CMK (cell line): ENCODE measurements around the gene HSD17B13.

Experiments
- DNase-seq: peaks from one replicate; pipeline ENCODE4 v3.0.0-alpha.2; 2010; ENCODE audit warnings: low read depth

HSD17B13 gene

DNA sequence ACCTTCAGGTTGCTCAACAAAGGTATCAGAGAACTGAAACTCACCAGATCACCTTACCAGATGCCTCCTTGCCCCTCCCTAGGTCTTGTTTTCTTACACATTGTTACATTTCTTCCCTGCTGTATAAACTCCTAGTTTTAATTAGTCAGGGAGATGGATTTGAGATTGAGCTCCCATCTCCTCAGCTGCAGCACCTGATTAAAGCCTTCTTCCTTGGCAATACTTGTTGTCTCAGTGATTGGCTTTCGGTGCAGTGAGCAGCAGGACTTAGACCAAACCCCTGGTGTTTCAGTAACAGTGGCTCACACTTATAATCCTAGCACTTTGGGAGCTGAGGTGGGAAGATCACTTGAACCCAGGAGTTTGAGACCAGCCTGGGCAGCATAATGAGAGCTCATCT is 59.8 kb downstream of the HSD17B13 start:
- DNase-seq = no peak

DNA sequence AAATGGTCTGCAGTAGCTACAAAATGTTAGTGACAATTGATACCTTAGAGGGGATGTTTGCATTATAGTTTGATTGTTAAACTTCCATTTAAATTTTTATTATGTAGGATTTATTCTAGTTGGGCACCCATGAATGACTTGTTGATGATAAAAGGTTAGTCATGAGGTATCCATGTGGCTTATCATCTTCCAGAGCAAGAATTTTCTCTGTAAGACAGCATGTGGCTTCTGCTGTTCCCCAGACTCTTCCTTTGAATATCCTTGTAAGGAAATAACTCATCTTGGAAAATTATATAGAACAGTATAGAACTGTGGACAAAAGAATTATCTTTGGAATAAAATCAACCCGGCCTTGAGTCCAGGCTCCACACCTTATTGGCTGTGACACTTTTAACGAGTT is 62.2 kb downstream of the HSD17B13 start:
- no peak for DNase-seq

DNA sequence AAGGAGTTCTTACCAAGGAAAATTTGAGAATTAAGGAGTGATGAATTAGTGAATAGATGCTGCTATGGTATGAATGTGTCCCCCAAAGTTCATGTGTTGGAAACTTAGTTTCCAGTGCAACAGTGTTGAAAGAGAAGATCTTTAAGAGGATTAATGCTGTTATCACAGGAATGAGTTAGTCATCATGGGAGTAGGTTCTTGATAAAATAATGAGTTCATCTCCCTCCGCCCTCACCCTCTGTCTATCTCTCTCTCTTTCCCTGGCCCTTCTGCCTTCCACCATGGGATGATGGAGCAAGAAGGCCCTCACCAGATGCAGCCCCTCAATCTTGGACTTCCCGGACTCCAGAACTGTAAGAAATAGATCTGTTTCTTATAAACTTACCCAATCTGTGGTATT is 64.0 kb downstream of the HSD17B13 start:
- no peak for DNase-seq

DNA sequence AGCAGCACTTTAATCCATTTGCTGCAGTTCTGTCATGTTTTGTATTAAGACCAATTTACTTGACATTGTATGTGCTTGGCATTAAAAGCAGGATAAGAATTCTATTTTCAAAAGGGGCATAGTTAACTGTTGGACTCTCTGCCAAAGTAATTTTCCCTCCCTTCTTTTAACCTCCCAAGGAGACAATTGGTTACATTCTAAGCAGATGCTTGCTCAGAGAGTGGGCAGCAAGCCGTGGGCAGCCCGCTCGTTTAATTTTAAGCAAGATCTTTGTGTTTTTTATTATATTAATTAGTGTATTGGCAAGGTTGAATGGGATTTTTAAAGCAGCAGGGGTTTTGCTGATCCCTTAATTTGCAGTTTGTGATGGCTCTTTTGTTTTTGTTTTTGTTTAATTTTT is 65.2 kb downstream of the HSD17B13 start:
- DNase-seq = no peak

DNA sequence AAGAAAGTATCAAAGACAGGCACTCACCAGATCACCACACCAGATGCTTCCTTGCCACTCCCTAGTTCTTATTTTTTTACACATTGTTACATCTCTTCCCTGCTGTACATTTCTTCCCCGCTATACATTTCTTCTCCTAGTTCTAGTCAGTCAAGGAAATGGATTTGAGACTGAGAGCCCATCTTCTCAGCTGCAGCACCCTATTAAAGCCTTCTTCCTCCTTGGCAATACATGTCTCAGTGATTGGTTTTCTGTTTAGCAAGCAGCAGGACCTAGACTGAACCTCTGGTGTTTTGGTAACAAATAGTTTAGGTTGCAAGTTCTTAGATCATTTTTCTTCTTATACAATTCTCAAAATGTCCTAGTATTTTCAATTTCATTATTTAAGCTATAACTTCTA is 66.9 kb downstream of the HSD17B13 start:
- no peak for DNase-seq
